Breast epithelium (tissue), 4 donors: Measurements from ENCODE around the gene B4GALT6. TPM values are rescaled to one million over a fixed set of nuclear protein-coding genes. Genes with fewer than 3 reads are reported as not detected.

Experiments
- DNase-seq, 2 donors: peaks; one replicate each; pipeline ENCODE4 v3.0.0-alpha.2; 2019; ENCODE audit warnings: low spot score in 2 of 2
- H3K27ac ChIP-seq, 2 donors: fragments of 200-600 bp; sonication (generic) in 1 of 2; one replicate each; pipeline ENCODE4 v1.5.1; 2016 to 2019; ENCODE audit warnings: mild to moderate bottlenecking in 1 of 2
- H3K27me3 ChIP-seq, 2 donors: fragments of 200-600 bp; sonication (generic) in 1 of 2; one replicate each; pipeline versions ENCODE4 v1.5.1 to v1.6.0; 2017 to 2019; ENCODE audit warnings: control low read depth in 1 of 2, mild to moderate bottlenecking in 1 of 2
- H3K36me3 ChIP-seq: fragments of 200-600 bp; one replicate; pipeline ENCODE4 v1.5.1; 2019
- H3K4me1 ChIP-seq, 2 donors: fragments of 200-600 bp; sonication (generic); one replicate each; pipeline ENCODE4 v1.5.1; 2016 to 2019; ENCODE audit warnings: control low read depth in 1 of 2
- H3K4me3 ChIP-seq, 3 donors: fragments of 200-600 bp; sonication (generic); 1 replicate in 2 of 3; 2 replicates in 1 of 3; pipeline ENCODE4 v1.5.1; 2016 to 2019; ENCODE audit warnings: mild to moderate bottlenecking in 3 of 3, moderate library complexity in 2 of 3
- H3K9me3 ChIP-seq, 2 donors: fragments of 200-600 bp; sonication (generic) in 1 of 2; one replicate each; pipeline ENCODE4 v1.5.1; 2016 to 2019; ENCODE audit warnings: control low read depth in 1 of 2
- CTCF ChIP-seq, 3 donors: fragments of 450-650 bp; IDR thresholded peaks; one replicate each; pipeline ENCODE4 v1.5.1; 2016 to 2017; ENCODE audit warnings: antibody characterized with exemption in 3 of 3, mild to moderate bottlenecking in 3 of 3, moderate library complexity in 3 of 3
- POLR2A ChIP-seq: fragments of 450-650 bp; IDR thresholded peaks from one replicate; pipeline ENCODE4 v1.6.1; 2016; ENCODE audit warnings: antibody characterized with exemption, mild to moderate bottlenecking, moderate library complexity
- POLR2AphosphoS5 ChIP-seq, 3 donors: sonication (generic); formaldehyde crosslinking; IDR thresholded peaks; one replicate each; pipeline ENCODE4 v1.6.1; 2017; ENCODE audit warnings: antibody characterized with exemption in 3 of 3
- intact Hi-C: fragments of 100-400 bp; cut with DNase I; formaldehyde crosslinking; loops from one replicate; pipeline ENCODE4 v1.15.1; 2023; ENCODE audit warnings: low total_unique reads
- total RNA-seq, 3 donors: library from RNA; depleted of rRNA; stranded (reverse); fragments of >200 nt; gene quantifications; one replicate each; pipeline ENCODE4 v1.1.0, GENCODE V29; 2016

The B4GALT6 gene
- total RNA-seq, 3 donors from 2014 or later: 2.9 to 3.8 (median 3.0) TPM

- DNase-seq: no peak
- Histone ChIP-seq H3K4me3 (no peak overlapping the region), H3K4me1 (no peaks in the 10 kb centered on the region), H3K9me3 (no peaks in the 10 kb centered on the region), H3K36me3 (no peaks in the 10 kb centered on the region), H3K27me3 (no peaks in the 10 kb centered on the region), H3K27ac (no peak overlapping the region)
- intact Hi-C loops: no loop called here
- TF ChIP-seq POLR2AphosphoS5 (IDR thresholded peaks at IDR 0.05) (no peak), POLR2A (no peak), CTCF (IDR thresholded peaks at IDR 0.05) (no peak)
Observed at GRCh38 chr18:31649978-31650719, 34.2 kb downstream of the B4GALT6 start.

- Histone ChIP-seq H3K36me3 (no peaks in the 10 kb centered on the region), H3K9me3 (no peaks in the 10 kb centered on the region), H3K27ac (no peak overlapping the region), H3K4me1 (no peaks in the 10 kb centered on the region), H3K4me3 (no peak overlapping the region), H3K27me3 (no peaks in the 10 kb centered on the region)
- TF ChIP-seq POLR2A: no peak
- no peak for TF ChIP-seq CTCF (IDR thresholded peaks at IDR 0.05)
- no peak for DNase-seq
- intact Hi-C loops: no loop called here
Observed at GRCh38 chr18:31649449-31649848, 34.9 kb downstream of the B4GALT6 start.

GRCh38 chr18:31648966-31649429 lies 35.4 kb downstream of the B4GALT6 start:
- Histone ChIP-seq H3K27ac (no peak overlapping the region), H3K36me3 (no peaks in the 10 kb centered on the region), H3K9me3 (no peaks in the 10 kb centered on the region), H3K27me3 (no peaks in the 10 kb centered on the region), H3K4me3 (no peak overlapping the region), H3K4me1 (no peaks in the 10 kb centered on the region)
- no peak for DNase-seq
- intact Hi-C loops: no loop called here
- no peak for TF ChIP-seq POLR2AphosphoS5 (IDR thresholded peaks at IDR 0.05)

DNA sequence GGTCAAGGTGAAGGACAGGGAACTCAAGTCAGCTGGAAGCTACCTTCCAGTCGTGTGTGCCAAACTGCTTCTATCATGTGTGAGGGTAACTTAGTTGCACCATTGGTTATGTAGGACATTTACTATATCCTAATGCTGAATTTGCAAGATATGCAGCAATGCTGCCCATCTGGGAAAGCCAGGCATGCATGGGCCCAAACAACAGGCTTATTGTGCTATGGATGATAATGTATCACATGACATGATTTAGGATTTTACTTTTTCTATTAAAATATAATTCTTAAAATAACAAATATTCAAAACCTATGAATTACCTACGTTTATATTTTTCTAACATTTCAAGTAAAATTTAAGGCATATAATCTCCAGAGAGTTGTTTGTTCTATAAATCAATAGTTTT lies 35.9 kb downstream of the B4GALT6 start:
- no peaks in the 10 kb centered on the region for H3K27me3 ChIP-seq
- DNase-seq: no peak
- no peak overlapping the region for H3K27ac ChIP-seq
- H3K9me3 ChIP-seq: no peaks in the 10 kb centered on the region
- TF ChIP-seq POLR2A (no peak), POLR2AphosphoS5 (IDR thresholded peaks at IDR 0.05) (no peak), CTCF (IDR thresholded peaks at IDR 0.05) (no peak)
- no peak overlapping the region for H3K4me3 ChIP-seq
- H3K36me3 ChIP-seq: no peaks in the 10 kb centered on the region
- intact Hi-C loops: no loop called here
- H3K4me1 ChIP-seq: no peaks in the 10 kb centered on the region

DNA sequence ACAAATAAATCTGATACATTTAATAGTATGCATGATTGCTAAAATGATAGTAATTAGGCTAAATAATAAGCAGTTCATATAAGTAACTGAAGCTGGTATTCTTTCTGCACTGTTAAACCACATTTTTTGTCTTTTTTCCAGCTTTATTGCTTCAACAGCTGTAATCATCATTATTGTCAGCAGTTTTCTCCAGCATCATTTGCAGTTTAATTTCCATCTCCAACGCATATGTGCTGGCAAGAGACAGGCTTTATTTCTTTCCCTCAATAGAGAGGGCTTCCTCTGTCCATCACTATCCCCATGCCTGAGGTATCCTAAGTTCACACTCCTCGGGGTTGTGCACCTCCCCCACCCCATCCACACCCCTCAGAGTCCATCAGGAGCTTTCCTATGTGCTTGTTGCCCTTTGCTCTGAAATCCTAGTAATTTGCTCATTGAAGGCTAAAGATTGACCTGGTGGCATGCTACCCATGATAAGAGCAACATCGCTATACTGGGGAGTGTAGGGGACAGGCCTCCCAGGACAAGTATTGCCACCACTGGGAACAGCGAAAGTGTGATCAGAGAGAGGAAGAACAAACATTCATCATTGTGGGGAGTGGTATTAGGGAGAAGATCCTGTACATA lies 37.1 kb downstream of the B4GALT6 start:
- H3K27ac ChIP-seq: no peak overlapping the region
- H3K4me3 ChIP-seq: no peak overlapping the region
- intact Hi-C loops: no loop called here
- H3K4me1 ChIP-seq: no peaks in the 10 kb centered on the region
- no peaks in the 10 kb centered on the region for H3K36me3 ChIP-seq
- H3K27me3 ChIP-seq: no peaks in the 10 kb centered on the region
- no peaks in the 10 kb centered on the region for H3K9me3 ChIP-seq
- TF ChIP-seq POLR2A (no peak), POLR2AphosphoS5 (IDR thresholded peaks at IDR 0.05) (no peak), CTCF (IDR thresholded peaks at IDR 0.05) (no peak)
- DNase-seq: no peak
